HG03097 (cell line): Measurements from ENCODE around the gene HLA-DMB.

Source experiments
- ATAC-seq: cut with Tn5 transposase; IDR thresholded peaks from one replicate; pipeline ENCODE4 v1.9.1; 2021; ENCODE audit not compliant: unreplicated experiment, low FRiP score

Gene HLA-DMB

GRCh38 chr6:32972353-32973143, 31.7 kb upstream of the HLA-DMB start:
- ATAC-seq = peak; percentile 2

- peak; percentile 41 for ATAC-seq
Measured at GRCh38 chr6:32971581-32972352, 30.9 kb upstream of the HLA-DMB start.

GRCh38 chr6:32971242-32971580, 30.4 kb upstream of the HLA-DMB start:
- ATAC-seq = no peak

GRCh38 chr6:32970413-32971241, 29.8 kb upstream of the HLA-DMB start:
- no peak for ATAC-seq

- no peak for ATAC-seq
Measured at GRCh38 chr6:32969685-32970412, 29.0 kb upstream of the HLA-DMB start.

- ATAC-seq = no peak
Measured at GRCh38 chr6:32968867-32969684, 28.2 kb upstream of the HLA-DMB start.

GRCh38 chr6:32968093-32968866, 27.5 kb upstream of the HLA-DMB start, which contains the start of gene BRD2:
TSS of gene BRD2 (plus strand) at chr6:32968594. CDS start at chr6:32972899, 4,305 bp downstream.
- ATAC-seq = peak; percentile 31

- no peak for ATAC-seq
Measured at GRCh38 chr6:32967151-32968091, 26.6 kb upstream of the HLA-DMB start.

- ATAC-seq = no peak
Measured at GRCh38 chr6:32964776-32965175, 23.9 kb upstream of the HLA-DMB start.

GRCh38 chr6:32963866-32964265, 23.0 kb upstream of the HLA-DMB start:
- ATAC-seq = no peak

GRCh38 chr6:32962213-32962826, 21.5 kb upstream of the HLA-DMB start:
- ATAC-seq = no peak

GRCh38 chr6:32960563-32960962, 19.7 kb upstream of the HLA-DMB start:
- ATAC-seq = no peak

GRCh38 chr6:32956176-32956575, 15.3 kb upstream of the HLA-DMB start:
- ATAC-seq = no peak

- ATAC-seq = no peak
Measured at GRCh38 chr6:32954986-32955802, 14.4 kb upstream of the HLA-DMB start.

GRCh38 chr6:32954267-32954666, 13.4 kb upstream of the HLA-DMB start:
- ATAC-seq = no peak

GRCh38 chr6:32953775-32954174, 12.9 kb upstream of the HLA-DMB start:
- ATAC-seq = no peak
